HG03060 (cell line): ENCODE data around the gene GALNT17.
"Not testable (repeated sequence)": the region's sequence is repeated elsewhere in the genome, so short reads cannot be mapped to it uniquely, and the experiment has no call there.

Experiments
- ATAC-seq: cut with Tn5 transposase; IDR thresholded peaks from one replicate; pipeline ENCODE4 v1.9.1; 2021; ENCODE audit warnings: low read depth, moderate number of reproducible peaks; ENCODE audit not compliant: unreplicated experiment

GALNT17 gene

GRCh38 chr7:71710442-71710841 is 578.5 kb downstream of the GALNT17 start:
- ATAC-seq = no peak

- no peak for ATAC-seq
Observed at GRCh38 chr7:71712653-71713180, 580.8 kb downstream of the GALNT17 start.

GRCh38 chr7:71716690-71717089 is 584.7 kb downstream of the GALNT17 start:
- ATAC-seq = no peak

GRCh38 chr7:71718563-71718962 is 586.6 kb downstream of the GALNT17 start:
- no peak for ATAC-seq

- no peak for ATAC-seq
Observed at GRCh38 chr7:71721742-71722141, 589.8 kb downstream of the GALNT17 start.

GRCh38 chr7:71723859-71724258 is 591.9 kb downstream of the GALNT17 start:
- ATAC-seq = no peak

- no peak for ATAC-seq
Observed at GRCh38 chr7:71727347-71727746, 595.4 kb downstream of the GALNT17 start.

- ATAC-seq = no peak
Observed at GRCh38 chr7:71731740-71732139, 599.8 kb downstream of the GALNT17 start.

- no peak for ATAC-seq
Observed at GRCh38 chr7:71733107-71733870, 601.3 kb downstream of the GALNT17 start.

- no peak for ATAC-seq
Observed at GRCh38 chr7:71735961-71736556, 604.1 kb downstream of the GALNT17 start.

GRCh38 chr7:71737931-71738540 is 606.1 kb downstream of the GALNT17 start:
- ATAC-seq = not testable (repeated sequence)

GRCh38 chr7:71739520-71740173 is 607.7 kb downstream of the GALNT17 start:
- ATAC-seq = no peak

- ATAC-seq = no peak
Observed at GRCh38 chr7:71740174-71740560, 608.2 kb downstream of the GALNT17 start.

GRCh38 chr7:71746006-71746405 is 614.1 kb downstream of the GALNT17 start:
- ATAC-seq = no peak

- ATAC-seq = no peak
Observed at GRCh38 chr7:71750290-71750689, 618.3 kb downstream of the GALNT17 start.

- ATAC-seq = no peak
Observed at GRCh38 chr7:71752171-71752935, 620.4 kb downstream of the GALNT17 start.

GRCh38 chr7:71753236-71753635 is 621.3 kb downstream of the GALNT17 start:
- ATAC-seq = no peak

- ATAC-seq = no peak
Observed at GRCh38 chr7:71753956-71754664, 622.2 kb downstream of the GALNT17 start.

GRCh38 chr7:71754828-71755227 is 622.9 kb downstream of the GALNT17 start:
- no peak for ATAC-seq

- no peak for ATAC-seq
Observed at GRCh38 chr7:71761336-71761735, 629.4 kb downstream of the GALNT17 start.
